Transverse colon (tissue), 4 donors: ENCODE data around the gene TRIM59. TPM values are rescaled to one million over a fixed set of nuclear protein-coding genes. Genes with fewer than 3 reads are reported as not detected.

Experiments used
- DNase-seq: peaks from one replicate; pipeline ENCODE4 v3.0.0-alpha.2; 2019
- H3K27ac ChIP-seq, 4 donors: fragments of 200-600 bp; sonication (generic); 2 replicates each; pipeline ENCODE4 v1.5.1; 2016 to 2018; ENCODE audit warnings: inconsistent platforms in 4 of 4
- H3K27me3 ChIP-seq: fragments of 200-600 bp; sonication (generic); 2 replicates; pipeline ENCODE4 v1.5.1; 2017; ENCODE audit warnings: inconsistent platforms
- H3K36me3 ChIP-seq, 4 donors: fragments of 200-600 bp; sonication (generic); 2 replicates each; pipeline ENCODE4 v1.5.1; 2017 to 2019; ENCODE audit warnings: inconsistent platforms in 4 of 4
- H3K4me1 ChIP-seq, 4 donors: fragments of 200-600 bp; sonication (generic); 2 replicates each; pipeline ENCODE4 v1.5.1; 2017 to 2020; ENCODE audit warnings: inconsistent platforms in 4 of 4
- H3K4me3 ChIP-seq, 4 donors: fragments of 200-600 bp; sonication (generic); 1 replicate in 1 of 4; 2 replicates in 3 of 4; pipeline versions ENCODE4 v1.5.1 to v1.6.1; 2017 to 2019; ENCODE audit warnings: inconsistent platforms in 4 of 4
- H3K9me3 ChIP-seq, 2 donors: fragments of 200-600 bp; sonication (generic); 2 replicates each; pipeline ENCODE4 v1.5.1; 2017 to 2019; ENCODE audit warnings: inconsistent platforms in 2 of 2
- CTCF ChIP-seq, 5 experiments: fragments of 200-600 bp in 3 of 5; fragments of 450-650 bp in 2 of 5; sonication (generic) in 3 of 5; IDR thresholded peaks; 1 replicate in 2 of 5; 2 replicates in 3 of 5; pipeline ENCODE4 v1.5.1; 2016 to 2017; ENCODE audit warnings: antibody characterized with exemption in 5 of 5, inconsistent platforms in 3 of 5, mild to moderate bottlenecking in 2 of 5, moderate library complexity in 1 of 5
- EP300 ChIP-seq: sonication (generic); formaldehyde crosslinking; IDR thresholded peaks from one replicate; pipeline ENCODE4 v1.6.1; 2017; ENCODE audit warnings: antibody characterized with exemption, low read depth
- POLR2A ChIP-seq: fragments of 450-650 bp; IDR thresholded peaks from one replicate; pipeline ENCODE4 v1.6.1; 2016; ENCODE audit warnings: antibody characterized with exemption, mild to moderate bottlenecking, moderate library complexity
- POLR2AphosphoS5 ChIP-seq, 3 donors: sonication (generic); formaldehyde crosslinking; IDR thresholded peaks; one replicate each; pipeline ENCODE4 v1.6.1; 2016; ENCODE audit warnings: antibody characterized with exemption in 3 of 3
- whole genome bisulfite sequencing, 2 donors: methylation state at CpG; one replicate each; pipeline ENCODE4 v1.1.5; 2018; ENCODE audit warnings: low coverage in 1 of 2; 5-methylcytosine and 5-hydroxymethylcytosine counted together
- in situ Hi-C, 4 donors: fragments of 200-750 bp; cut with MboI; loops; one replicate each; pipeline versions ENCODE4 v1.15.0 to v1.15.1; 2017; ENCODE audit warnings: low sequenced_read_pairs in 3 of 4, low pct_ligation_motif_present in 1 of 4, low pct_unique_long_range_greater_than_20kb in 1 of 4
- intact Hi-C: fragments of 100-400 bp; cut with DNase I; formaldehyde crosslinking; loops from one replicate; pipeline ENCODE4 v1.15.1; 2023; ENCODE audit warnings: low total_unique reads
- total RNA-seq, 4 donors: library from RNA; depleted of rRNA; stranded (reverse); fragments of >200 nt; gene quantifications; one replicate each; pipeline ENCODE4 v1.1.0, GENCODE V29; 2016

TRIM59 gene
- total RNA-seq, 4 donors from 2014 or later: 1.9 to 10.9 (median 8.4) TPM; not detected in 1

GRCh38 chr3:160445854-160446253, 3.7 kb downstream of the TRIM59 start:
- 100% methylated on average over 1 of the region's 1 CpG; no CpG with 5 or more reads in 1 of the 2 donors for WGBS, 2 donors
- DNase-seq: no peak
- Histone ChIP-seq H3K27ac (no peak overlapping the region), H3K4me3 (no peak overlapping the region), H3K27me3 (no peaks in the 10 kb centered on the region), H3K36me3 (no peaks in the 10 kb centered on the region), H3K9me3 (no peaks in the 10 kb centered on the region), H3K4me1 (peaks cover 0 to 25% (median 11%) of the 10 kb centered on the region in 4 donors)
- no peak for TF ChIP-seq POLR2A
- in situ Hi-C loops: no loop called here
- intact Hi-C loops: no loop called here

GRCh38 chr3:160444411-160444810, 5.2 kb downstream of the TRIM59 start:
- H3K9me3 ChIP-seq: no peaks in the 10 kb centered on the region
- H3K4me1 ChIP-seq: peaks cover 0 to 20% (median 8%) of the 10 kb centered on the region in 4 donors
- TF ChIP-seq EP300: no peak
- TF ChIP-seq POLR2AphosphoS5 (IDR thresholded peaks at IDR 0.05): no peak
- no peak for TF ChIP-seq CTCF (IDR thresholded peaks at IDR 0.05)
- TF ChIP-seq POLR2A: no peak
- 83 to 88% methylated on average over 1 of the region's 1 CpG for WGBS, 2 donors
- no peak overlapping the region for H3K4me3 ChIP-seq
- no peaks in the 10 kb centered on the region for H3K27me3 ChIP-seq
- no peak for DNase-seq
- in situ Hi-C loops: no loop called here
- H3K36me3 ChIP-seq: no peaks in the 10 kb centered on the region
- intact Hi-C loops: no loop called here
- H3K27ac ChIP-seq: no peak overlapping the region

- in situ Hi-C loops: no loop called here
- Histone ChIP-seq H3K4me1 (no peaks in the 10 kb centered on the region), H3K4me3 (no peak overlapping the region), H3K9me3 (no peaks in the 10 kb centered on the region), H3K27me3 (no peaks in the 10 kb centered on the region), H3K27ac (no peak overlapping the region), H3K36me3 (peaks cover 0 to 3% (median 0%) of the 10 kb centered on the region in 4 donors)
- intact Hi-C loops: no loop called here
- WGBS, 2 donors: 97% methylated on average over 5 to 7 of the region's 7 CpGs
- DNase-seq: no peak
- TF ChIP-seq POLR2AphosphoS5 (IDR thresholded peaks at IDR 0.05): no peak
These were observed 8.9 kb downstream of the TRIM59 start for GRCh38 chr3:160440687-160441086.

- Histone ChIP-seq H3K27me3 (no peaks in the 10 kb centered on the region), H3K27ac (no peak overlapping the region), H3K36me3 (peaks cover 0 to 25% (median 10%) of the 10 kb centered on the region in 4 donors), H3K4me3 (no peak overlapping the region), H3K9me3 (no peaks in the 10 kb centered on the region), H3K4me1 (no peaks in the 10 kb centered on the region)
- intact Hi-C loops (no loop called here), in situ Hi-C loops (no loop called here)
- no peak for DNase-seq
- TF ChIP-seq POLR2AphosphoS5 (IDR thresholded peaks at IDR 0.05) (no peak), EP300 (no peak), CTCF (IDR thresholded peaks at IDR 0.05) (no peak), POLR2A (no peak)
- 85 to 87% methylated on average over 5 of the region's 5 CpGs for WGBS, 2 donors
These were observed 12.5 kb downstream of the TRIM59 start for GRCh38 chr3:160437083-160437455.

- Histone ChIP-seq H3K27me3 (no peaks in the 10 kb centered on the region), H3K9me3 (no peaks in the 10 kb centered on the region), H3K4me1 (no peaks in the 10 kb centered on the region), H3K27ac (no peak overlapping the region), H3K36me3 (peaks cover 0 to 38% (median 14%) of the 10 kb centered on the region in 4 donors), H3K4me3 (no peak overlapping the region)
- no peak for DNase-seq
- WGBS, 2 donors: 85 to 89% methylated on average over 1 of the region's 1 CpG
- TF ChIP-seq POLR2AphosphoS5 (IDR thresholded peaks at IDR 0.05): no peak
- no peak for TF ChIP-seq EP300
- TF ChIP-seq POLR2A: no peak
- TF ChIP-seq CTCF (IDR thresholded peaks at IDR 0.05): no peak
- in situ Hi-C loops (no loop called here), intact Hi-C loops (no loop called here)
These were observed 13.8 kb downstream of the TRIM59 start for GRCh38 chr3:160435747-160436146.
